GM23338 (cell line): ENCODE results near the gene MINK1.

ENCODE experiments used
- CREB1 ChIP-seq: fragments of 250-450 bp; sonication (Bioruptor Pico); IDR thresholded peaks from 2 replicates; pipeline ENCODE4 v1.5.0; 2020; ENCODE audit warnings: low read depth, mild to moderate bottlenecking, moderate library complexity
- CTCF ChIP-seq, 2 experiments: fragments of 200-600 bp in 1 of 2; sonication (generic) in 1 of 2; conservative IDR thresholded peaks; 2 replicates each; pipeline versions ENCODE4 v1.5.1 to v1.6.1; 2016 to 2017; ENCODE audit warnings: antibody characterized with exemption in 2 of 2, low read depth in 2 of 2, mild to moderate bottlenecking in 2 of 2, moderate library complexity in 1 of 2
- EZH2 ChIP-seq: fragments of 200-600 bp; sonication (generic); IDR thresholded peaks from one replicate; pipeline ENCODE4 v1.8.0; 2017; ENCODE audit warnings: antibody characterized with exemption, mild to moderate bottlenecking, low read depth; ENCODE audit not compliant: unreplicated experiment
- EZH2phosphoT487 ChIP-seq: fragments of 200-600 bp; sonication (generic); IDR thresholded peaks from one replicate; pipeline ENCODE4 v1.8.1; 2018; ENCODE audit warnings: antibody characterized with exemption; ENCODE audit not compliant: unreplicated experiment
- POLR2AphosphoS5 ChIP-seq: IDR thresholded peaks from 2 replicates; pipeline ENCODE4 v1.6.1; 2016; ENCODE audit warnings: antibody characterized with exemption, low read depth
- REST ChIP-seq: IDR thresholded peaks from one replicate; pipeline ENCODE4 v1.6.1; 2018; ENCODE audit warnings: antibody characterized with exemption; ENCODE audit not compliant: unreplicated experiment

GRCh38 chr17:4839965-4840892 is 7.1 kb downstream of the MINK1 start:
- TF ChIP-seq EZH2 (no peak), EZH2phosphoT487 (no peak), CTCF (conservative IDR thresholded peaks at IDR 0.05; ENCODE audit: low read depth in 2 of 2) (no peak), POLR2AphosphoS5 (no peak), REST (no peak), CREB1 (CRISPR knock-in tag) (no peak)
